ENCODE data around the gene HAUS3. TPM values are rescaled to one million over a fixed set of nuclear protein-coding genes. Genes with fewer than 3 reads are reported as not detected.

The HAUS3 gene
- total and polyA plus RNA-seq, 2 of the 8 experiments (the other 6 are each of a cell fraction or from before 2014, with no cell fraction given): 3.2 to 14.8 TPM

DNA sequence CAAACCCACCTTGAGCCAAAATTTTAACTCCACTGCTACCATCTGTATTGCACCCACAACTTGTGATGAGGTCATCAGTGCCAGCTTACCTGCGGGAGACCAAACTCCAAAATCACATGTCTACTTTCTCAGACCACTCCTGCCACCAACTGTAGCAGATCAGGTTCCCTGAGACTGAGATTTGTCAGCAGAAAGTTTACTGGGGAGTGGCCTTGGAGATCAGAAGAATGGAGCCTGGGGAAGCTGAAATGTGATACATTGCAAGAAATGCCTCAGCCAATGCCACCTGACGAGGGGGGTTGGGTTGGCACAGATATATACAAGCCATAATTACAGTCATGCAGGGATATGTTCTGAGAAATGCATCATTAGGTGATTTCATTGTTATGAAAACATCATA is 19.1 kb downstream of the HAUS3 start:
- Histone ChIP-seq H2BK5ac (ENCODE audit: low read depth, low read length) (peak overlapping the region; percentile 12; the same call in 1 of the 2 replicates), H3K18ac (ENCODE audit: extremely low read depth, low read length) (peak overlapping the region; percentile 12; the same call in 1 of the 2 replicates), H2AK5ac (ENCODE audit: low read depth, low read length) (peak overlapping the region; percentile 5; the same call in 1 of the 2 replicates), H3K23ac (ENCODE audit: insufficient read length) (no peak overlapping the region), H3K9me3 (ENCODE audit: insufficient read depth in 2 of 2, low read depth in 1 of 2, low read length in 1 of 2) (no peaks in the 10 kb centered on the region), H2BK12ac (ENCODE audit: low read depth, low read length) (no peak overlapping the region), H3K79me1 (ENCODE audit: low read depth, low read length) (no peaks in the 10 kb centered on the region), H3K27me3 (replicated peaks in 1 of 4; ENCODE audit: control insufficient read depth in 3 of 4, extremely low read depth in 1 of 4, insufficient read depth in 3 of 4, low read length in 3 of 4) (no peaks in the 10 kb centered on the region), H3K4me2 (ENCODE audit: insufficient read depth in 1 of 2, low read depth in 2 of 2, low read length in 2 of 2) (peak overlapping the region in 1 of 2 experiments; percentile 34; a peak in 1 of 4 replicates), H4K91ac (replicated peaks; ENCODE audit: insufficient read length, low read length) (no peak overlapping the region), H3K4ac (replicated peaks; ENCODE audit: insufficient read length, low read depth, low read length) (no peak overlapping the region), H3K79me2 (ENCODE audit: control insufficient read depth in 1 of 2, insufficient read depth in 2 of 2, low read length in 2 of 2) (no peaks in the 10 kb centered on the region), H2BK120ac (replicated peaks; ENCODE audit: low read depth, low read length) (no peak overlapping the region), H2BK15ac (ENCODE audit: low read length) (no peak overlapping the region), H3K4me3 (ENCODE audit: extremely low read depth in 1 of 4, insufficient read depth in 2 of 4, low read depth in 3 of 4, low read length in 4 of 4) (no peak overlapping the region), H3K36me3 (ENCODE audit: control insufficient read depth in 2 of 4, insufficient read depth in 4 of 4, low read length in 3 of 4) (no peaks in the 10 kb centered on the region), H2AFZ (ENCODE audit: low read length) (no peak overlapping the region), H2BK20ac (ENCODE audit: low read length) (no peak overlapping the region), H3K27ac (ENCODE audit: low read depth, low read length) (no peak overlapping the region), H3K56ac (replicated peaks; ENCODE audit: insufficient read length, low read depth, low read length) (no peak overlapping the region), H4K20me1 (replicated peaks in 1 of 2; ENCODE audit: control insufficient read depth in 1 of 2, insufficient read depth in 2 of 2, low read length in 2 of 2) (peaks cover 1 to 5% of the 10 kb centered on the region in 2 experiments), H3K23me2 (ENCODE audit: low read depth, low read length) (no peaks in the 10 kb centered on the region), H4K8ac (ENCODE audit: extremely low read depth, insufficient read depth, low read length) (no peak overlapping the region), H4K5ac (ENCODE audit: insufficient read length, low read depth, low read length) (no peak overlapping the region), H3K14ac (ENCODE audit: insufficient read length) (no peak overlapping the region), H3K9ac (replicated peaks in 1 of 4; ENCODE audit: extremely low read depth in 1 of 4, low read depth in 3 of 4, low read length in 3 of 4) (no peak overlapping the region), H3K4me1 (replicated peaks in 1 of 4; ENCODE audit: control insufficient read depth in 3 of 4, insufficient read depth in 4 of 4, low read length in 3 of 4) (peaks cover 6 to 29% (median 14%) of the 10 kb centered on the region in 4 experiments; a peak in 6 of 7 replicates)
- FAIRE-seq (no peak), DNase-seq (ENCODE audit: low read depth in 1 of 2, low spot score in 2 of 2) (no peak)
- TF ChIP-seq POLR2A (IDR thresholded peaks at IDR 0.05; ENCODE audit: control extremely low read depth in 1 of 2, low read depth in 2 of 2, low read length in 2 of 2) (no peak), RNF2 (IDR thresholded peaks at IDR 0.05; ENCODE audit: borderline replicate concordance, low read depth, low read length, missing control alignments, poor library complexity, severe bottlenecking) (no peak), TCF12 (IDR thresholded peaks at IDR 0.05; ENCODE audit: low read depth, low read length) (no peak), SP2 (IDR thresholded peaks at IDR 0.05; ENCODE audit: low read length) (no peak), NRF1 (IDR thresholded peaks at IDR 0.05; ENCODE audit: low read depth, low read length) (no peak), TEAD4 (IDR thresholded peaks at IDR 0.05; ENCODE audit: low read depth, low read length) (no peak), KDM5A (IDR thresholded peaks at IDR 0.05; ENCODE audit: low read length) (no peak), SUZ12 (IDR thresholded peaks at IDR 0.05; ENCODE audit: low read length) (no peak)
- POLR2A ChIA-PET (ENCODE audit: partially characterized antibody): no interaction called here
- WGBS, 2 experiments (ENCODE audit: extremely low coverage in 1 of 2, insufficient coverage in 1 of 2, insufficient read length in 1 of 2, insufficient replicate concordance in 2 of 2, low coverage in 1 of 2, low lambda C conversion rate in 2 of 2, missing lambda C conversion rate in 1 of 2): 57% methylated on average over 2 of the region's 2 CpGs; no CpG with 5 or more reads in 1 of the 2 experiments
- CTCF ChIA-PET (ENCODE audit: partially characterized antibody): interaction anchor here (0.6 to 1.3 kb wide), 3 partner anchors 151 to 220 kb away, joined by 3 to 4 read pairs (median 3); no protein-coding TSS in a partner anchor
